HEK293 (cell line): ENCODE results near the gene FANCE.

ENCODE experiments used
- CTCF ChIA-PET: fragments of 350-600 bp; formaldehyde crosslinking; extraction: SDS; loops from one replicate; lab custom pipeline; 2021; ENCODE audit warnings: antibody characterized with exemption; lab: Yijun Ruan, JAX
- POLR2A ChIA-PET: fragments of 300-600 bp; formaldehyde crosslinking; extraction: SDS; loops from one replicate; lab custom pipeline; 2020; ENCODE audit warnings: antibody characterized with exemption, inconsistent platforms; lab: Yijun Ruan, JAX
- H3K27ac ChIP-seq: fragments of 200-500 bp; sonication (Bioruptor generic); 2 replicates; pipeline ENCODE4 v1.5.1; 2014; ENCODE audit warnings: low read depth, low read length, control low read depth, inconsistent platforms; ENCODE audit errors: extremely low read depth
- H3K36me3 ChIP-seq, 2 experiments: fragments of 200-500 bp in 1 of 2; sonication (Bioruptor generic) in 1 of 2; 1 replicate in 1 of 2; 2 replicates in 1 of 2; pipeline ENCODE4 v1.5.1; 2014 to 2017; ENCODE audit warnings: inconsistent platforms in 2 of 2, low read length in 2 of 2; ENCODE audit not compliant: control insufficient read depth in 2 of 2, insufficient read depth in 1 of 2
- H3K4me1 ChIP-seq: fragments of 200-500 bp; sonication (Bioruptor generic); 2 replicates; pipeline ENCODE4 v1.5.1; 2014; ENCODE audit warnings: mild to moderate bottlenecking, low read length, inconsistent platforms; ENCODE audit not compliant: control insufficient read depth, insufficient read depth
- H3K4me3 ChIP-seq: 2 replicates; pipeline ENCODE4 v1.5.1; 2011; ENCODE audit warnings: low read depth, mild to moderate bottlenecking, control low read depth, low read length, moderate library complexity
- H3K9me3 ChIP-seq: fragments of 200-500 bp; sonication (Bioruptor generic); 2 replicates; pipeline ENCODE4 v1.5.1; 2014; ENCODE audit warnings: low read depth, low read length, inconsistent platforms; ENCODE audit not compliant: control insufficient read depth, insufficient read depth
- GLIS1 ChIP-seq: fragments of 450-650 bp; formaldehyde crosslinking; IDR thresholded peaks from 2 replicates; pipeline ENCODE4 v1.5.1; 2016; ENCODE audit warnings: missing biosample characterization, missing genetic modification characterization
- KLF10 ChIP-seq: fragments of 450-650 bp; IDR thresholded peaks from 2 replicates; pipeline ENCODE4 v1.5.1; 2018; ENCODE audit warnings: missing biosample characterization, mild to moderate bottlenecking, missing genetic modification characterization
- KLF8 ChIP-seq: fragments of 450-650 bp; formaldehyde crosslinking; IDR thresholded peaks from 2 replicates; pipeline ENCODE4 v1.5.1; 2016; ENCODE audit warnings: missing biosample characterization, missing genetic modification characterization
- SETDB1 ChIP-seq: IDR thresholded peaks from one replicate; pipeline ENCODE4 v1.6.1; 2017; ENCODE audit warnings: mild to moderate bottlenecking, low read length, moderate library complexity, mixed read lengths; ENCODE audit not compliant: insufficient read length
- YY2 ChIP-seq: fragments of 450-650 bp; formaldehyde crosslinking; IDR thresholded peaks from 2 replicates; pipeline ENCODE4 v1.5.1; 2016; ENCODE audit warnings: missing biosample characterization, missing genetic modification characterization
- ZBTB17 ChIP-seq: fragments of 450-650 bp; formaldehyde crosslinking; IDR thresholded peaks from 2 replicates; pipeline ENCODE4 v1.5.1; 2016; ENCODE audit warnings: missing biosample characterization, missing genetic modification characterization
- ZNF10 ChIP-seq: fragments of 450-650 bp; formaldehyde crosslinking; IDR thresholded peaks from 2 replicates; pipeline ENCODE4 v1.5.1; 2017; ENCODE audit warnings: missing biosample characterization, missing genetic modification characterization
- ZNF274 ChIP-seq, 2 experiments: fragments of 200-500 bp in 1 of 2; fragments of 450-650 bp in 1 of 2; sonication (Bioruptor generic) in 1 of 2; formaldehyde crosslinking in 1 of 2; IDR thresholded peaks; 2 replicates each; pipeline versions ENCODE4 v1.5.1 to v1.6.1; 2014 to 2016; ENCODE audit warnings: borderline replicate concordance in 1 of 2, inconsistent platforms in 1 of 2, low read length in 1 of 2, missing biosample characterization in 1 of 2, missing genetic modification characterization in 1 of 2
- ZNF416 ChIP-seq: fragments of 450-650 bp; formaldehyde crosslinking; IDR thresholded peaks from 2 replicates; pipeline ENCODE4 v1.5.1; 2016; ENCODE audit warnings: missing biosample characterization, missing genetic modification characterization
- ZNF433 ChIP-seq: fragments of 450-650 bp; formaldehyde crosslinking; IDR thresholded peaks from 2 replicates; pipeline ENCODE4 v1.5.1; 2016; ENCODE audit warnings: missing biosample characterization, missing genetic modification characterization, low read depth
- ZNF549 ChIP-seq: fragments of 450-650 bp; IDR thresholded peaks from 2 replicates; pipeline ENCODE4 v1.5.1; 2018; ENCODE audit warnings: missing biosample characterization, missing genetic modification characterization, mild to moderate bottlenecking, inconsistent platforms, moderate library complexity
- ZNF629 ChIP-seq: fragments of 450-650 bp; formaldehyde crosslinking; IDR thresholded peaks from 2 replicates; pipeline ENCODE4 v1.5.1; 2017; ENCODE audit warnings: missing biosample characterization, missing genetic modification characterization
- ZNF707 ChIP-seq: fragments of 450-650 bp; formaldehyde crosslinking; IDR thresholded peaks from 2 replicates; pipeline ENCODE4 v1.5.1; 2016; ENCODE audit warnings: missing biosample characterization, missing genetic modification characterization
- TF ChIP-seq, protein P1 (sequence below): fragments of 450-650 bp; formaldehyde crosslinking; IDR thresholded peaks from 2 replicates; pipeline ENCODE4 v1.5.1; 2016; ENCODE audit warnings: missing biosample characterization, missing genetic modification characterization
- TF ChIP-seq, protein P2 (sequence below): fragments of 450-650 bp; formaldehyde crosslinking; IDR thresholded peaks from 2 replicates; pipeline ENCODE4 v1.5.1; 2016; ENCODE audit warnings: missing biosample characterization, missing genetic modification characterization
- TF ChIP-seq, protein P3 (sequence below): fragments of 450-650 bp; formaldehyde crosslinking; conservative IDR thresholded peaks from 2 replicates; pipeline ENCODE4 v1.5.1; 2016; ENCODE audit warnings: low read depth, missing biosample characterization, missing genetic modification characterization

FANCE gene

DNA sequence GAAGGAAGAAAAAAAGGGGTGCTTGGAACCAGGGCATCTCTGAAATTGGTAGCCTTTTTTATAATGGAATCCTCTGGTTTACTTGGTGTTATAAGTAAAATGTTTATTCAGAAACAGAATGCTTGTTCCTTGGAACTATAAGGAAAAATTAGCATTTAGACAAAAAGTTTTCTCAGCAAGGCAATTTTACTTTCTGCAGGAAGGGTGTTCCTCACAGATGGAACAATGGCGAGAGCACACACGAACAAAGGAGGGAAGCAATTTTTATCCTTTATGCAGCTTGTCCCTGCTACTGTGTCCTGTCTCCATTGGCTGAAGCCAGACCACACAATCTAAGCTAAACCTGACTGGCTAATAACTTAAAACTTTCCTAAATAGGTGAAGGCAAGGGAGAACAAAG is 22.7 kb upstream of the FANCE start:
- POLR2A ChIA-PET = no interaction called here
- TF ChIP-seq ZNF433 (no peak), ZNF274 (IDR thresholded peaks at IDR 0.05; ENCODE audit: low read length) (no peak), ZNF274 (tag by site-specific recombination; IDR thresholded peaks at IDR 0.05; ENCODE audit: borderline replicate concordance) (no peak), ZNF629 (tag by site-specific recombination) (no peak), ZNF10 (tag by site-specific recombination) (0 out of 2 replicates have a peak, but pooled peaks have one; percentile 49), SETDB1 (peak; percentile 86), ZNF707 (tag by site-specific recombination) (no peak)
- TF ChIP-seq, protein P1, sequence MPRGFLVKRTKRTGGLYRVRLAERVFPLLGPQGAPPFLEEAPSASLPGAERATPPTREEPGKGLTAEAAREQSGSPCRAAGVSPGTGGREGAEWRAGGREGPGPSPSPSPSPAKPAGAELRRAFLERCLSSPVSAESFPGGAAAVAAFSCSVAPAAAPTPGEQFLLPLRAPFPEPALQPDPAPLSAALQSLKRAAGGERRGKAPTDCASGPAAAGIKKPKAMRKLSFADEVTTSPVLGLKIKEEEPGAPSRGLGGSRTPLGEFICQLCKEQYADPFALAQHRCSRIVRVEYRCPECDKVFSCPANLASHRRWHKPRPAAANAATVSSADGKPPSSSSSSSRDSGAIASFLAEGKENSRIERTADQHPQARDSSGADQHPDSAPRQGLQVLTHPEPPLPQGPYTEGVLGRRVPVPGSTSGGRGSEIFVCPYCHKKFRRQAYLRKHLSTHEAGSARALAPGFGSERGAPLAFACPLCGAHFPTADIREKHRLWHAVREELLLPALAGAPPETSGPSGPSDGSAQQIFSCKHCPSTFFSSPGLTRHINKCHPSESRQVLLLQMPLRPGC (tag by site-specific recombination) = no peak
- Histone ChIP-seq H3K4me1 (no peaks in the 10 kb centered on the region), H3K4me3 (no peak overlapping the region), H3K9me3 (no peaks in the 10 kb centered on the region), H3K27ac (no peak overlapping the region), H3K36me3 (peaks cover 0 to 19% of the 10 kb centered on the region in 2 experiments; a peak in 1 of 3 replicates)
- CTCF ChIA-PET = interaction anchor here (1.1 kb wide), 1 partner anchor 14 kb away, joined by 6 read pairs; no protein-coding TSS in a partner anchor

DNA sequence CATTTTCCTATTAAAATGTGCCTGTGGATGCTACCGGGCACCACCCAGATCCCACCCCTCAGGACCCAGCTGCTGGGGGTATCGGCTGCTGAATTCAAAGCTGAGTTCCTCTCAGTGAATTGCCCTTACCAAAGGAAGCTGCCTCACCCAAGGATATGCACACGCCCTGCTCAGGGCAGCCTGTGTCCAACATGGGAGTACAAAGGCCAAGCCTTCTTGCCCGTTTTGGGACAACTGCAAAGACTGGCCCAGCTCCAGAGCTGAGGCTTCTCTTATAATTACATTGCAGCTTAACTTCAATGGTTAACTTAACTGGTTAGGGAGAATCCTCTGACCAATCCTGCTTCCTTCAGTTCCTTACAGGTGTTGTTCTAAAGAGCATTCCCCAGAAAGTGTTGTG is 19.8 kb upstream of the FANCE start:
- ChIA-PET POLR2A (interaction anchor here (0.9 kb wide), 1 partner anchor 9 kb away, joined by 3 read pairs; no protein-coding TSS in a partner anchor), CTCF (interaction anchor here (1.5 to 6.6 kb wide), 2 partner anchors 13 to 17 kb away, joined by 6 to 39 read pairs; no protein-coding TSS in a partner anchor)
- peaks cover 4% of the 10 kb centered on the region; the same call in 1 of the 2 replicates for H3K4me1 ChIP-seq
- H3K27ac ChIP-seq = no peak overlapping the region
- TF ChIP-seq GLIS1 (no peak), YY2 (tag by site-specific recombination) (no peak), ZBTB17 (no peak), KLF10 (tag by site-specific recombination) (no peak), ZNF549 (no peak), ZNF416 (tag by site-specific recombination) (no peak), KLF8 (tag by site-specific recombination) (no peak)
- TF ChIP-seq, protein P2, sequence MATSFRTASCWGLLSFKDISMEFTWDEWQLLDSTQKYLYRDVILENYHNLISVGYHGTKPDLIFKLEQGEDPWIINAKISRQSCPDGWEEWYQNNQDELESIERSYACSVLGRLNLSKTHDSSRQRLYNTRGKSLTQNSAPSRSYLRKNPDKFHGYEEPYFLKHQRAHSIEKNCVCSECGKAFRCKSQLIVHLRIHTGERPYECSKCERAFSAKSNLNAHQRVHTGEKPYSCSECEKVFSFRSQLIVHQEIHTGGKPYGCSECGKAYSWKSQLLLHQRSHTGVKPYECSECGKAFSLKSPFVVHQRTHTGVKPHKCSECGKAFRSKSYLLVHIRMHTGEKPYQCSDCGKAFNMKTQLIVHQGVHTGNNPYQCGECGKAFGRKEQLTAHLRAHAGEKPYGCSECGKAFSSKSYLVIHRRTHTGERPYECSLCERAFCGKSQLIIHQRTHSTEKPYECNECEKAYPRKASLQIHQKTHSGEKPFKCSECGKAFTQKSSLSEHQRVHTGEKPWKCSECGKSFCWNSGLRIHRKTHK (tag by site-specific recombination) = no peak
- TF ChIP-seq, protein P3, sequence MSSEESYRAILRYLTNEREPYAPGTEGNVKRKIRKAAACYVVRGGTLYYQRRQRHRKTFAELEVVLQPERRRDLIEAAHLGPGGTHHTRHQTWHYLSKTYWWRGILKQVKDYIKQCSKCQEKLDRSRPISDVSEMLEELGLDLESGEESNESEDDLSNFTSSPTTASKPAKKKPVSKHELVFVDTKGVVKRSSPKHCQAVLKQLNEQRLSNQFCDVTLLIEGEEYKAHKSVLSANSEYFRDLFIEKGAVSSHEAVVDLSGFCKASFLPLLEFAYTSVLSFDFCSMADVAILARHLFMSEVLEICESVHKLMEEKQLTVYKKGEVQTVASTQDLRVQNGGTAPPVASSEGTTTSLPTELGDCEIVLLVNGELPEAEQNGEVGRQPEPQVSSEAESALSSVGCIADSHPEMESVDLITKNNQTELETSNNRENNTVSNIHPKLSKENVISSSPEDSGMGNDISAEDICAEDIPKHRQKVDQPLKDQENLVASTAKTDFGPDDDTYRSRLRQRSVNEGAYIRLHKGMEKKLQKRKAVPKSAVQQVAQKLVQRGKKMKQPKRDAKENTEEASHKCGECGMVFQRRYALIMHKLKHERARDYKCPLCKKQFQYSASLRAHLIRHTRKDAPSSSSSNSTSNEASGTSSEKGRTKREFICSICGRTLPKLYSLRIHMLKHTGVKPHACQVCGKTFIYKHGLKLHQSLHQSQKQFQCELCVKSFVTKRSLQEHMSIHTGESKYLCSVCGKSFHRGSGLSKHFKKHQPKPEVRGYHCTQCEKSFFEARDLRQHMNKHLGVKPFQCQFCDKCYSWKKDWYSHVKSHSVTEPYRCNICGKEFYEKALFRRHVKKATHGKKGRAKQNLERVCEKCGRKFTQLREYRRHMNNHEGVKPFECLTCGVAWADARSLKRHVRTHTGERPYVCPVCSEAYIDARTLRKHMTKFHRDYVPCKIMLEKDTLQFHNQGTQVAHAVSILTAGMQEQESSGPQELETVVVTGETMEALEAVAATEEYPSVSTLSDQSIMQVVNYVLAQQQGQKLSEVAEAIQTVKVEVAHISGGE (tag by site-specific recombination) = no peak
- no peak overlapping the region for H3K4me3 ChIP-seq
- H3K36me3 ChIP-seq = no peaks in the 10 kb centered on the region
- H3K9me3 ChIP-seq = no peaks in the 10 kb centered on the region
